Naive thymus-derived CD8-positive, alpha-beta T cell (primary cell): ENCODE results near the gene CDH23. TPM values are rescaled to one million over a fixed set of nuclear protein-coding genes. Genes with fewer than 3 reads are reported as not detected.
A peak's percentile ranks its signal among the peaks of the same experiment; 100 is the strongest.

Experiments
- ATAC-seq, 2 donors: fragments of 150-1000 bp; cut with Tn5 transposase in 1 of 2; sonication (Bioruptor Pico), chemical (Tn5 transposase) in 1 of 2; 1 replicate in 1 of 2; 2 replicates in 1 of 2; pipeline ENCODE4 v1.10.0; 2021; ENCODE audit warnings: mild to moderate bottlenecking in 2 of 2, moderate library complexity in 2 of 2
- POLR2A ChIA-PET: fragments of 350-600 bp; sonication (Branson Sonifier 250); formaldehyde crosslinking; loops from one replicate; lab custom pipeline; 2021; ENCODE audit warnings: antibody characterized with exemption; lab: Charles Lee
- DNase-seq, 10 donors: peaks; one replicate each; pipeline versions ENCODE4 v3.0.0 to v3.0.0-alpha.2; 2020 to 2022
- H3K27ac Mint-ChIP-seq, 10 donors: one replicate each; pipeline ENCODE4 v1.8.0; 2020 to 2022; ENCODE audit warnings: mild to moderate bottlenecking in 10 of 10, mixed read lengths in 10 of 10, moderate library complexity in 4 of 10, inconsistent platforms in 1 of 10
- H3K27me3 Mint-ChIP-seq, 5 donors: one replicate each; pipeline ENCODE4 v1.8.0; 2021 to 2022; ENCODE audit warnings: mixed read lengths in 5 of 5
- H3K36me3 Mint-ChIP-seq, 3 donors: one replicate each; pipeline ENCODE4 v1.8.0; 2020 to 2022; ENCODE audit warnings: mixed read lengths in 3 of 3, mild to moderate bottlenecking in 2 of 3, inconsistent platforms in 1 of 3
- H3K4me1 Mint-ChIP-seq, 4 donors: one replicate each; pipeline ENCODE4 v1.8.0; 2021 to 2022; ENCODE audit warnings: mixed read lengths in 4 of 4
- H3K4me3 Mint-ChIP-seq, 10 donors: one replicate each; pipeline ENCODE4 v1.8.0; 2020 to 2022; ENCODE audit warnings: mild to moderate bottlenecking in 10 of 10, mixed read lengths in 10 of 10, moderate library complexity in 6 of 10, inconsistent platforms in 1 of 10
- H3K9me3 Mint-ChIP-seq, 9 donors: one replicate each; pipeline ENCODE4 v1.8.0; 2020 to 2022; ENCODE audit warnings: mixed read lengths in 9 of 9, mild to moderate bottlenecking in 3 of 9, inconsistent platforms in 1 of 9, moderate library complexity in 1 of 9
- polyA plus RNA-seq, 3 donors: library from polyadenylated mRNA; unstranded; fragments of 300-500 nt; fragmentation: Illumina TruSeq; gene quantifications; one replicate each; pipeline ENCODE4 v1.2.3, GENCODE V29; 2021
- total RNA-seq, 8 experiments: library from RNA in 2 of 8; stranded (reverse) in 2 of 8; gene quantifications; one replicate each; pipeline ENCODE4 v1.2.3 and lab custom pipeline; 2021 to 2026

Gene CDH23
- total and polyA plus RNA-seq, 5 experiments from 2014 or later = 0.82 to 10.2 (median 3.8) TPM

- peak in 1 of 10 donors; percentile 11 for DNase-seq
- Mint-ChIP-seq H3K4me1 (peaks cover 0 to 5% (median 4%) of the 10 kb centered on the region in 4 donors), H3K36me3 (no peaks in the 10 kb centered on the region), H3K9me3 (no peaks in the 10 kb centered on the region), H3K27me3 (peaks cover 3 to 14% (median 9%) of the 10 kb centered on the region in 5 donors), H3K27ac (no peak overlapping the region), H3K4me3 (no peak overlapping the region)
- ATAC-seq = no peak
- POLR2A ChIA-PET = no interaction called here
These were observed 35.6 kb downstream of the CDH23 start for GRCh38 chr10:71432101-71432905.

GRCh38 chr10:71432956-71433767 is 36.4 kb downstream of the CDH23 start:
- POLR2A ChIA-PET = no interaction called here
- peak in 1 of 10 donors; percentile 14 for DNase-seq
- peaks cover 0 to 5% (median 4%) of the 10 kb centered on the region in 4 donors for H3K4me1 Mint-ChIP-seq

GRCh38 chr10:71433768-71434744 is 37.3 kb downstream of the CDH23 start:
- no peak overlapping the region for H3K4me3 Mint-ChIP-seq
- ATAC-seq = no peak

More at GRCh38 chr10:71432956-71433767, 36.4 kb downstream of the CDH23 start:
- Mint-ChIP-seq H3K9me3 (no peaks in the 10 kb centered on the region), H3K36me3 (no peaks in the 10 kb centered on the region), H3K4me3 (no peak overlapping the region), H3K27ac (no peak overlapping the region), H3K27me3 (peaks cover 3 to 14% (median 9%) of the 10 kb centered on the region in 5 donors)
- ATAC-seq = no peak

GRCh38 chr10:71434760-71435394 is 38.2 kb downstream of the CDH23 start:
- no peak overlapping the region for H3K4me3 Mint-ChIP-seq
- no peaks in the 10 kb centered on the region for H3K36me3 Mint-ChIP-seq
- no peak for DNase-seq
- ATAC-seq = no peak
- POLR2A ChIA-PET = interaction anchor here (0.7 kb wide), 1 partner anchor 58 kb away, joined by 4 read pairs; no protein-coding TSS in a partner anchor
- H3K4me1 Mint-ChIP-seq = peaks cover 0 to 5% (median 4%) of the 10 kb centered on the region in 4 donors
- H3K9me3 Mint-ChIP-seq = no peaks in the 10 kb centered on the region
- no peak overlapping the region for H3K27ac Mint-ChIP-seq
- H3K27me3 Mint-ChIP-seq = peaks cover 1 to 8% (median 3%) of the 10 kb centered on the region in 5 donors

More at GRCh38 chr10:71433768-71434744, 37.3 kb downstream of the CDH23 start:
- Mint-ChIP-seq H3K36me3 (no peaks in the 10 kb centered on the region), H3K27me3 (peaks cover 3 to 14% (median 8%) of the 10 kb centered on the region in 5 donors), H3K4me1 (peaks cover 0 to 5% (median 4%) of the 10 kb centered on the region in 4 donors), H3K9me3 (no peaks in the 10 kb centered on the region), H3K27ac (peak overlapping the region in 1 of 10 donors; percentile 61)
- POLR2A ChIA-PET = no interaction called here
- DNase-seq = peak in 1 of 10 donors; percentile 22

- H3K4me3 Mint-ChIP-seq = no peak overlapping the region
- H3K27me3 Mint-ChIP-seq = peaks cover 0 to 8% (median 3%) of the 10 kb centered on the region in 5 donors
- peaks cover 0 to 5% (median 4%) of the 10 kb centered on the region in 4 donors for H3K4me1 Mint-ChIP-seq
- no peaks in the 10 kb centered on the region for H3K9me3 Mint-ChIP-seq
- ATAC-seq = no peak
- H3K27ac Mint-ChIP-seq = peak overlapping the region in 2 of 10 donors; percentile 15 to 53
- DNase-seq = peak in 1 of 10 donors; percentile 10
- POLR2A ChIA-PET = no interaction called here
- no peaks in the 10 kb centered on the region for H3K36me3 Mint-ChIP-seq
These were observed 39.0 kb downstream of the CDH23 start for GRCh38 chr10:71435571-71436267.

GRCh38 chr10:71436268-71437125 is 39.8 kb downstream of the CDH23 start:
- POLR2A ChIA-PET = no interaction called here
- ATAC-seq = no peak
- no peaks in the 10 kb centered on the region for H3K9me3 Mint-ChIP-seq

GRCh38 chr10:71437537-71438092 is 40.9 kb downstream of the CDH23 start:
- no peak for ATAC-seq
- Mint-ChIP-seq H3K27me3 (peaks cover 0 to 5% (median 3%) of the 10 kb centered on the region in 5 donors), H3K27ac (no peak overlapping the region), H3K36me3 (no peaks in the 10 kb centered on the region), H3K4me3 (no peak overlapping the region), H3K9me3 (no peaks in the 10 kb centered on the region), H3K4me1 (peaks cover 0 to 4% (median 3%) of the 10 kb centered on the region in 4 donors)
- no peak for DNase-seq
- POLR2A ChIA-PET = no interaction called here

More at GRCh38 chr10:71436268-71437125, 39.8 kb downstream of the CDH23 start:
- Mint-ChIP-seq H3K4me3 (no peak overlapping the region), H3K27ac (peak overlapping the region in 1 of 10 donors; percentile 22), H3K27me3 (peaks cover 0 to 8% (median 3%) of the 10 kb centered on the region in 5 donors), H3K4me1 (peaks cover 0 to 5% (median 4%) of the 10 kb centered on the region in 4 donors), H3K36me3 (no peaks in the 10 kb centered on the region)
- no peak for DNase-seq

GRCh38 chr10:71438761-71439160 is 42.0 kb downstream of the CDH23 start:
- no peaks in the 10 kb centered on the region for H3K36me3 Mint-ChIP-seq
- no peak overlapping the region for H3K4me3 Mint-ChIP-seq
- peaks cover 0 to 4% (median 3%) of the 10 kb centered on the region in 4 donors for H3K4me1 Mint-ChIP-seq
- ATAC-seq = no peak
- H3K9me3 Mint-ChIP-seq = no peaks in the 10 kb centered on the region
- no peak for DNase-seq
- no peak overlapping the region for H3K27ac Mint-ChIP-seq
- POLR2A ChIA-PET = no interaction called here
- H3K27me3 Mint-ChIP-seq = peaks cover 0 to 4% (median under 1%) of the 10 kb centered on the region in 5 donors

GRCh38 chr10:71439670-71440425 is 43.1 kb downstream of the CDH23 start:
- ATAC-seq (no peak), DNase-seq (no peak)
- peaks cover 0 to 1% (median 0%) of the 10 kb centered on the region in 4 donors for H3K4me1 Mint-ChIP-seq
- H3K27ac Mint-ChIP-seq = no peak overlapping the region
- no peak overlapping the region for H3K4me3 Mint-ChIP-seq
- POLR2A ChIA-PET = no interaction called here
- no peaks in the 10 kb centered on the region for H3K36me3 Mint-ChIP-seq
- H3K9me3 Mint-ChIP-seq = no peaks in the 10 kb centered on the region
- H3K27me3 Mint-ChIP-seq = peaks cover 0 to 1% (median 0%) of the 10 kb centered on the region in 5 donors
